Upper lobe of left lung (tissue), 6 donors: ENCODE data around the gene RETREG2. TPM values are rescaled to one million over a fixed set of nuclear protein-coding genes. Genes with fewer than 3 reads are reported as not detected.

ENCODE experiments used
- ATAC-seq, 2 donors: fragments of 200-7000 bp; cut with Tn5 transposase; one replicate each; pipeline ENCODE4 v1.9.1; 2022; ENCODE audit warnings: mild to moderate bottlenecking in 2 of 2, moderate library complexity in 2 of 2; ENCODE audit not compliant: low FRiP score in 2 of 2
- DNase-seq, 2 donors: peaks; one replicate each; pipeline ENCODE4 v3.0.0-alpha.2; 2019 to 2020
- H3K27ac ChIP-seq, 4 donors: fragments of 200-600 bp; sonication (generic); one replicate each; pipeline ENCODE4 v1.5.1; 2016 to 2019
- H3K27me3 ChIP-seq, 4 donors: fragments of 200-600 bp; sonication (generic); one replicate each; pipeline ENCODE4 v1.5.1; 2017 to 2019
- H3K36me3 ChIP-seq, 4 donors: fragments of 200-600 bp; sonication (generic); one replicate each; pipeline ENCODE4 v1.5.1; 2016 to 2019
- H3K4me1 ChIP-seq, 4 donors: fragments of 200-600 bp; sonication (generic); one replicate each; pipeline ENCODE4 v1.5.1; 2018 to 2019
- H3K4me3 ChIP-seq, 4 donors: fragments of 200-600 bp; sonication (generic); one replicate each; pipeline ENCODE4 v1.5.1; 2017 to 2019; ENCODE audit warnings: mild to moderate bottlenecking in 2 of 4, moderate library complexity in 1 of 4
- H3K9me3 ChIP-seq, 4 donors: fragments of 200-600 bp; sonication (generic); one replicate each; pipeline ENCODE4 v1.5.1; 2018 to 2019
- EP300 ChIP-seq, 4 donors: sonication (generic); formaldehyde crosslinking; IDR thresholded peaks; one replicate each; pipeline ENCODE4 v1.5.1; 2017; ENCODE audit warnings: antibody characterized with exemption in 4 of 4, control low read depth in 2 of 4
- POLR2A ChIP-seq, 4 donors: fragments of 450-650 bp; IDR thresholded peaks; one replicate each; pipeline ENCODE4 v1.5.1; 2016 to 2017; ENCODE audit warnings: antibody characterized with exemption in 4 of 4, mild to moderate bottlenecking in 2 of 4
- POLR2AphosphoS5 ChIP-seq, 2 donors: sonication (generic); formaldehyde crosslinking; IDR thresholded peaks; one replicate each; pipeline ENCODE4 v1.5.1; 2017; ENCODE audit warnings: antibody characterized with exemption in 2 of 2
- WGBS, 2 donors: methylation state at CpG; one replicate each; pipeline ENCODE4 v1.1.5; 2017 to 2018; 5-methylcytosine and 5-hydroxymethylcytosine counted together
- total RNA-seq, 6 donors: library from RNA; depleted of rRNA in 4 of 6; stranded (reverse); fragments of >200 nt in 4 of 6; gene quantifications; one replicate each; pipeline versions ENCODE4 v1.1.0 to v1.2.1, GENCODE V29; 2016 to 2021
- TF ChIP-seq, protein P1 (sequence below), 6 experiments: fragments of 450-650 bp in 4 of 6; fragments of 200-600 bp in 2 of 6; sonication (generic) in 2 of 6; IDR thresholded peaks; one replicate each; pipeline ENCODE4 v1.5.1; 2016 to 2019; ENCODE audit warnings: antibody characterized with exemption in 6 of 6
- donor health status: DM: no; HTN: no; CAD: no; lungs with moderate emphysema.
- donor health status: DM: no; HTN: yes; CAD: no; lungs with severe emphysema.

RETREG2 gene
- total RNA-seq, 6 donors from 2014 or later, result 46.1 to 100 (median 60.5) TPM

DNA sequence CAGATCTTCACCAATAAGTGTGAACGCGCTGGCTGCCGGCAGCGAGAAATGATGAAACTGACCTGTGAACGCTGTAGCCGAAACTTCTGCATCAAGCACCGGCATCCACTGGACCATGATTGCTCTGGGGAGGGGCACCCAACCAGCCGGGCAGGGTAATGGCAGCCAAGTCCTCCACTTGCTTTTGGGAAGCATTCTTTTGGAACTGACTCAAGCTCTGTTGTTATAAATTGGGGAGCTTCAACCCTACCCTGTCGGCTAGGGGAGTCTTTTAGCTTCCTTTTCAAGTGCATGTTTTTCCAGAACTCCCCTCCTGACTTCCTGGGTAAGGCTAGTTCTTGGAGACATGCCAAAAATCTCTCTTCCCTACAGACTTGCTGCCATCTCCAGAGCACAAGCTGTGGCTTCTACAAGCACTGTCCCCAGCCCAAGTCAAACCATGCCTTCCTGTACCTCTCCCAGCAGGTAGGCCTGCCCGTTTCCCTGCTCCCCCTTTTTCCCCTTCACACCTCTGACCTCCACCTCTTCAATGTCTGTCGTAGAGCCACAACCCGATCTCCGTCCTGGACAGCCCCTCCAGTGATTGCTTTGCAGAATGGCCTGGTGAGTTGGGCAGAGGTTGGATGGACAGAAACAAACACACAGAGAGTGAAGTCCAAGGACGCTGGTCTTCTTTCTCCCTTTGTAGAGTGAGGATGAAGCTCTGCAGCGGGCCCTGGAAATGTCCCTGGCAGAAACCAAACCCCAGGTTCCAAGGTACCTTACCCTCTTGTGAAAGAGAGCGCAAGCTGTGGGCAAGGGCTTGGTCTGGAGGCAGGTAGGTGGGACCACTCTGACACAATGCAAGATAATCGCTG, 30.0 kb downstream of the RETREG2 start:
- ATAC-seq (no peak), DNase-seq (peak in 1 of 2 donors; percentile 57)
- Histone ChIP-seq H3K9me3 (no peaks in the 10 kb centered on the region), H3K27me3 (no peaks in the 10 kb centered on the region), H3K27ac (peak overlapping the region; percentile 91 to 98 (median 96)), H3K4me3 (peak overlapping the region in 2 of 4 donors; percentile 80 to 95), H3K4me1 (peaks cover 17 to 23% (median 20%) of the 10 kb centered on the region in 4 donors), H3K36me3 (peaks cover 0 to 43% (median 24%) of the 10 kb centered on the region in 4 donors)
- WGBS, 2 donors, result 56 to 71% methylated on average over 17 of the region's 17 CpGs
- TF ChIP-seq EP300 (IDR thresholded peaks at IDR 0.05) (no peak), POLR2A (IDR thresholded peaks at IDR 0.05) (no peak), POLR2AphosphoS5 (IDR thresholded peaks at IDR 0.05) (no peak)
- TF ChIP-seq, protein P1, sequence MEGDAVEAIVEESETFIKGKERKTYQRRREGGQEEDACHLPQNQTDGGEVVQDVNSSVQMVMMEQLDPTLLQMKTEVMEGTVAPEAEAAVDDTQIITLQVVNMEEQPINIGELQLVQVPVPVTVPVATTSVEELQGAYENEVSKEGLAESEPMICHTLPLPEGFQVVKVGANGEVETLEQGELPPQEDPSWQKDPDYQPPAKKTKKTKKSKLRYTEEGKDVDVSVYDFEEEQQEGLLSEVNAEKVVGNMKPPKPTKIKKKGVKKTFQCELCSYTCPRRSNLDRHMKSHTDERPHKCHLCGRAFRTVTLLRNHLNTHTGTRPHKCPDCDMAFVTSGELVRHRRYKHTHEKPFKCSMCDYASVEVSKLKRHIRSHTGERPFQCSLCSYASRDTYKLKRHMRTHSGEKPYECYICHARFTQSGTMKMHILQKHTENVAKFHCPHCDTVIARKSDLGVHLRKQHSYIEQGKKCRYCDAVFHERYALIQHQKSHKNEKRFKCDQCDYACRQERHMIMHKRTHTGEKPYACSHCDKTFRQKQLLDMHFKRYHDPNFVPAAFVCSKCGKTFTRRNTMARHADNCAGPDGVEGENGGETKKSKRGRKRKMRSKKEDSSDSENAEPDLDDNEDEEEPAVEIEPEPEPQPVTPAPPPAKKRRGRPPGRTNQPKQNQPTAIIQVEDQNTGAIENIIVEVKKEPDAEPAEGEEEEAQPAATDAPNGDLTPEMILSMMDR (IDR thresholded peaks at IDR 0.05), result no peak

DNA sequence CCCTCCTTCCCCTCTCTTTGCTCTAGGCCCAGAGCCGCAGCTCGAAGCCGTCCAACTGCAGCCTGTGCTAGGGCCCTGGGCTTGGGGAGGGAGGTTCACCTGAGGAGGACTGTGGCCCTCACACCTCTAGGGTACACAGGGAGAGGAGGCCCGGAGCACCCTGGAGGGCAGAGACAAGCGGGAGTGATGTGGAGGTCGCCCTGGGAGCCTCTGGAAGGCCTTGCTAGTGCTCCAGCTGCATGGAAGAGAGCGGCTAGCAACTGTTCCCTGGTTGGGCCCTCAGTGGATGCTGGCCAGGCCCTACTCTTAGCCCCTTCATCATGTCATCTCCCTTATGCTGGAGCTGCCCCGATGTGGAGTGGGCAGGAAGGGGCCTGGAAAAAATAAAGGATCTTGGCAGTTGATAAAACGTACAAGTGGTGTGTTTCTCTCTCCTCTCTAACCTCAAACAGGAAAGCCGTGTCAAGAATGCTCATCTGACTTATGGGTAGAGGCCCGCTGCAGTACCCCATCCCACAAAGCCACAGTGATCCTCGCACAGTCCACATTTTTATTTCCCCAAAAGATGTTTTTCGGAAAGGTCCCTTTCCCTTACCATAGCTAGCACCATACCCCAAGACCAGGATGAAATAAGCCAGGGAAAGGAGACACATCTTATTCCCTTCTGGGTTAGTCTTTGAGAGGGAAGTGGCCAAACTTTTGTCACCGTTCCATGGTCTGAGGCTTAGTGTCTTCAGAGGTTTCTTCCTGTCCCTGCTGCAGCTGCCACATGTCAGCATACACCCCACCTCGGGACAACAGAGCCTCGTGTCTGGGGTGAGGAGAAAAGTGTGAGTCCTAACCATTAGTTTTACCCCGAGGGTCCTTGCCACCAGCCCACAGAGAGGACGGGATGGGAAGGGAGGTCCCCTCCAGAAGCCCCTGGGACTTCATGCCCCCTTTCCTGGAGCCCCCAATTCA, 31.4 kb downstream of the RETREG2 start:
- Histone ChIP-seq H3K4me1 (peaks cover 17 to 23% (median 20%) of the 10 kb centered on the region in 4 donors), H3K27ac (peak overlapping the region in 1 of 4 donors; percentile 31), H3K4me3 (no peak overlapping the region), H3K9me3 (no peaks in the 10 kb centered on the region), H3K27me3 (no peaks in the 10 kb centered on the region), H3K36me3 (peaks cover 0 to 54% (median 30%) of the 10 kb centered on the region in 4 donors)
- WGBS, 2 donors, result 64 to 74% methylated on average over 18 of the region's 18 CpGs
- ATAC-seq, result no peak
- TF ChIP-seq POLR2A (IDR thresholded peaks at IDR 0.05) (no peak), POLR2AphosphoS5 (IDR thresholded peaks at IDR 0.05) (no peak), EP300 (IDR thresholded peaks at IDR 0.05) (no peak)
- TF ChIP-seq, protein P1 (IDR thresholded peaks at IDR 0.05), result no peak
- DNase-seq, result no peak

DNA sequence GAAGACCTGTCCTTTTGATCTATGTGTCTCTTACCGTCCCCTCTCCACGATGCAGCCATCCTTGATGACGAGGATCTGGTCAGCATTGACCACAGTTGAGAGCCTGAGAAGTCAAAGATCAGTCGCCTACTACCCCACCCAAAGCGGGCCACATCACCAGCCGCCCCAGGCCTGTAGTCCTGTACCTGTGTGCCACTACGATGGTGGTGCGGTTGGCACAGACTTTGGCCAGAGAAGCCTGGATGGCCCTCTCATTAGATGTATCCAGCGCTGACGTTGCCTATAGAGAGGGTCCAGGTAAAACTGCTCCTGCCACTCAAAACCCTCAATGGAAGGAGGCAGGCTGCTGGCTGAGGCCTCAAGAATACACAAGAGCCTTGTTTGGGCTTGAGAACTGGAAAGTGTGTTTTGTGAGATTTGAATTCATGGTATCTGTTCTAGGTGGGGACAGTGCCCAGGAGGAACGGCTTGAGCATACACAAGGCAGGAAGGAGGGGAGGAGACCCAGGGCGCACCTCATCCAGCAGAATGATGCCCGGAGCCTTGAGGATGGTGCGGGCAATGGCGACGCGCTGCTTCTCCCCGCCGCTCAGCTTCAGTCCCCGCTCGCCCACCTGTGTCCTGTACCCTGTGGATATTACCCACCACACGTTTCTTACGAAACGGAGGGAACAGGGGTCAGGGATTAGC, 32.3 kb downstream of the RETREG2 start:
- H3K27ac ChIP-seq, result peak overlapping the region in 1 of 4 donors; percentile 5
- DNase-seq, result peak in 1 of 2 donors; percentile 49
- no peaks in the 10 kb centered on the region for H3K9me3 ChIP-seq
- H3K27me3 ChIP-seq, result no peaks in the 10 kb centered on the region
- H3K4me1 ChIP-seq, result peaks cover 17 to 23% (median 20%) of the 10 kb centered on the region in 4 donors
- WGBS, 2 donors, result 92 to 95% methylated on average over 21 to 24 of the region's 24 CpGs
- H3K36me3 ChIP-seq, result peaks cover 0 to 62% (median 33%) of the 10 kb centered on the region in 4 donors
- ATAC-seq, result no peak
- no peak overlapping the region for H3K4me3 ChIP-seq
- TF ChIP-seq EP300 (IDR thresholded peaks at IDR 0.05) (no peak), POLR2A (IDR thresholded peaks at IDR 0.05) (no peak), POLR2AphosphoS5 (IDR thresholded peaks at IDR 0.05) (no peak)
- TF ChIP-seq, protein P1 (IDR thresholded peaks at IDR 0.05), result no peak

DNA sequence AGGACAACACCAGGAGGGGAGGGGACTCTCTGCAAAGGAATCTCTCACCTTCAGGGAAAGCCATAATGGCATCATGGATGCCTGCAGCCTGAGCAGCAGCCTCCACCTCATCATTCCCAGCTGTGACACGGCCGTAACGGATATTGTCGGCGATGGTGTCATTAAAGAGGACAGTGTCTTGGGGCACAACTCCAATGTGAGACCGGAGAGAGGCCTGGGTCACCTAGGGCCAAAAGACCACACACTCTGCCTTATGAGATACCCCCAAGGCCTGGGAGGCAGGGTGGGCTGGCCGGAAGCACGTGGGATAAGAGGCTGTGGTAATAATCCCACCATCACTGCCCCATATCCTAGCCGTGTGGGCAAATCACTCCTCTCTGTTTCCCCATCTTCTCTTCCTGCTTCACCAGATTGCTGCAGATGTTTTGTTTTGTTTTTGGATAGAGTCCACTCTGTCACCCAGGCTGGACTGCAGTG, 32.8 kb downstream of the RETREG2 start:
- Histone ChIP-seq H3K36me3 (peaks cover 0 to 63% (median 34%) of the 10 kb centered on the region in 4 donors), H3K4me3 (no peak overlapping the region), H3K27me3 (no peaks in the 10 kb centered on the region), H3K4me1 (peaks cover 16 to 21% (median 18%) of the 10 kb centered on the region in 4 donors), H3K27ac (no peak overlapping the region), H3K9me3 (no peaks in the 10 kb centered on the region)
- TF ChIP-seq EP300 (IDR thresholded peaks at IDR 0.05) (no peak), POLR2A (IDR thresholded peaks at IDR 0.05) (no peak), POLR2AphosphoS5 (IDR thresholded peaks at IDR 0.05) (no peak)
- TF ChIP-seq, protein P1 (IDR thresholded peaks at IDR 0.05), result no peak
- 88 to 91% methylated on average over 5 to 9 of the region's 9 CpGs for WGBS, 2 donors
- ATAC-seq (no peak), DNase-seq (no peak)
